ENCODE measurements around the gene OPCML.

Gene OPCML

DNA sequence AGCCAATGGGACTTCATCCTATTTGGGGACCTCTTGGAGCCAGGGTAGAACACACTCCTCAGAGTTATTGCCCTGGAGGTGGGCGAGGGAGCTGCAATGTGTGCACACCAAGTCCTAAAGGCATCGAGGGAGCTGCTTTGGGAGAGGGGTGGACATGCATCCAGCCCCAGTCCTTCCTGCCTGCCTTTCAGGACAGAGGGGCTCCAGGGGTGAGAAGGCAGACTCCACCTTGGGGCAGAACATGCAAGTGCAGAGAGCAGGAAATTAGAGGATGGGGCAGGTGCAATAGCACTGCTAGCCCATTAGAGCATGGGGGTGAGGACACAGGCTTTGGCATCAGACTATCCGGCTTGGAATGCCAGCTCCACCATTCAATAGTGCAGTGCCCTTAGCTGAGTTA, 288.5 kb downstream of the OPCML start:
- TF ChIP-seq, protein P1, sequence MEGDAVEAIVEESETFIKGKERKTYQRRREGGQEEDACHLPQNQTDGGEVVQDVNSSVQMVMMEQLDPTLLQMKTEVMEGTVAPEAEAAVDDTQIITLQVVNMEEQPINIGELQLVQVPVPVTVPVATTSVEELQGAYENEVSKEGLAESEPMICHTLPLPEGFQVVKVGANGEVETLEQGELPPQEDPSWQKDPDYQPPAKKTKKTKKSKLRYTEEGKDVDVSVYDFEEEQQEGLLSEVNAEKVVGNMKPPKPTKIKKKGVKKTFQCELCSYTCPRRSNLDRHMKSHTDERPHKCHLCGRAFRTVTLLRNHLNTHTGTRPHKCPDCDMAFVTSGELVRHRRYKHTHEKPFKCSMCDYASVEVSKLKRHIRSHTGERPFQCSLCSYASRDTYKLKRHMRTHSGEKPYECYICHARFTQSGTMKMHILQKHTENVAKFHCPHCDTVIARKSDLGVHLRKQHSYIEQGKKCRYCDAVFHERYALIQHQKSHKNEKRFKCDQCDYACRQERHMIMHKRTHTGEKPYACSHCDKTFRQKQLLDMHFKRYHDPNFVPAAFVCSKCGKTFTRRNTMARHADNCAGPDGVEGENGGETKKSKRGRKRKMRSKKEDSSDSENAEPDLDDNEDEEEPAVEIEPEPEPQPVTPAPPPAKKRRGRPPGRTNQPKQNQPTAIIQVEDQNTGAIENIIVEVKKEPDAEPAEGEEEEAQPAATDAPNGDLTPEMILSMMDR (IDR thresholded peaks at IDR 0.05; ENCODE audit: insufficient read depth, low read depth, low read length, missing control alignments): no peak
- no peak for DNase-seq (ENCODE audit: low read depth)
- H3K4me3 ChIP-seq (ENCODE audit: low read length): no peak overlapping the region

DNA sequence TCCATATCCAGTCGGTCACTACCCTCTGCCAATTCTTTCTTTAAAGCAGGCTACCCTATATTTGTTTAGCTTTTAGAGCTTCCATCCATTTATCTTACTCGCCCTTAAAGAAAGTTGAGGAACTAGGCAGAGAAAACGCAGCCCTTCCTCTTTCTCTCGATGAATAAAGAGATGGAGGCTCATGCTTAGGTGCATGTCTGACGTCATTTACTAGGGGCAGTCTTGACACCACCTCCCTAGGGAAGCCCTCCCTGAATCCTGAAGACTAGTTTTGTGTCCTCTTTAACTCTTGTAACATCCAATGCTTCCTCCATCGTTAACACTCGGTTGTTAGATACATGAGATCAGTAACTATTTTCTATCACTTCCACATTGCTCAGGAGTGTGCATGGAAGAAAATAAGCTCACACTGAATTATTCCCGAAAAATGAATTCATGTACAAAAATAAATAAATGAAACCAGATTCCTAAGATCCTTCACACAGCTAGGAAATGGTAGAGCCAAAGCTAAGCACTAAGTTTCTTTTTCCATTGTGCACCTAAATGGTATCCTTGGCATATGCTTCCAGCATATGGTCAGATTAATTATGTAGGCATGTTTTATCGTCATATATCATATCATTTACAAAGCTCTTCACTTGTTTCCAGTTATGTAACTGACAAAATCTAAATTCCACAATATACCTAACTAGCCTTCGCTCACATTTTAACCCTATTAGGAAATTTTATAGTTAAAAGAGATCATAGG, 291.2 kb downstream of the OPCML start:
- no peak overlapping the region for H3K4me3 ChIP-seq (ENCODE audit: low read length)
- TF ChIP-seq, protein P1 (IDR thresholded peaks at IDR 0.05; ENCODE audit: insufficient read depth, low read depth, low read length, missing control alignments): no peak
- no peak for DNase-seq (ENCODE audit: low read depth)

- H3K4me3 ChIP-seq (ENCODE audit: low read length): no peak overlapping the region
- TF ChIP-seq, protein P1 (IDR thresholded peaks at IDR 0.05; ENCODE audit: insufficient read depth, low read depth, low read length, missing control alignments): no peak
- no peak for DNase-seq (ENCODE audit: low read depth)
Observed at GRCh38 chr11:133239575-133239974, 292.7 kb downstream of the OPCML start.

GRCh38 chr11:133238495-133238894, 293.8 kb downstream of the OPCML start:
- TF ChIP-seq, protein P1 (IDR thresholded peaks at IDR 0.05; ENCODE audit: insufficient read depth, low read depth, low read length, missing control alignments): no peak
- H3K4me3 ChIP-seq (ENCODE audit: low read length): no peak overlapping the region
- no peak for DNase-seq (ENCODE audit: low read depth)

DNA sequence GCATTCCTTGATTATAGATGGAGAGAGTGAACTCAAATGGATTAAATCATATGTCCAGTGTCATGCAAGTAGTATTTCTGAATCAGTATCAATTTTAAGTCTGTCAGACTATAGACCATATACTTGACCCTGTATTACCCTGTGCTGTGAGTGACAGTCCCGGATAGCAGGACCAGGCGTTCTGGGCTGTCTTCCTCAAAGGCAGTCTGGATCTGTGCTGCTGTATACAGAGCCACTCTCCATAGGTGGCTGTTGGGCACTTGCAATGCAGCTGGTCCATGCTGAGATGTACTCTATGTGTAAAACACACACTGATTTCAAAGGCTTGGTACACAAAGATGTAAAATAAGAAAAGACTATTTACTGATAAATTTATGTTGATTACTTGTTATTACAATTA, 294.3 kb downstream of the OPCML start:
- no peak for DNase-seq (ENCODE audit: low read depth)
- no peak overlapping the region for H3K4me3 ChIP-seq (ENCODE audit: low read length)
- TF ChIP-seq, protein P1 (IDR thresholded peaks at IDR 0.05; ENCODE audit: insufficient read depth, low read depth, low read length, missing control alignments): no peak

DNA sequence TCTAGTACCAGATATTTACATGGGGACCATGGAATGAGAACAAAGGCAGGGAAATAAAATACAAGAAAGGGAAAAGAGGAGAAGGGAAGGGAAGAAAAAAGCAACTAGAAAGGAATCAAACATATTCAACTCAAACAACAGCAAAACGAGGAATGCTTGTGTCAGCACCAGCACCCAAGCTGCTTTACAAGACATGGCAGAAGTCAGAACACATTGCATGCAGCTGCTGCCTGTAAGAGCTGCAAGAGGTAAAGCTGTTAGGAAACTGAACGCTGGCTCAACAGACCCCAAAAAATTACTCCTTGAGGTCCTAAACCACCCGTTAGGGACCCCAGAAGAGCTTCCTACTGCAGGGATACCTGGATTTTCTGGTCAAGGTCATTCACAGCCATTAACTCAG, 296.9 kb downstream of the OPCML start:
- no peak overlapping the region for H3K4me3 ChIP-seq (ENCODE audit: low read length)
- TF ChIP-seq, protein P1 (IDR thresholded peaks at IDR 0.05; ENCODE audit: insufficient read depth, low read depth, low read length, missing control alignments): no peak
- DNase-seq (ENCODE audit: low read depth): no peak

- TF ChIP-seq, protein P1 (IDR thresholded peaks at IDR 0.05; ENCODE audit: insufficient read depth, low read depth, low read length, missing control alignments): no peak
- no peak for DNase-seq (ENCODE audit: low read depth)
- H3K4me3 ChIP-seq (ENCODE audit: low read length): no peak overlapping the region
Observed at GRCh38 chr11:133234883-133235282, 297.4 kb downstream of the OPCML start.

All from epithelial cell of esophagus (primary cell).